ENCODE results near the gene CEP250.

DNA sequence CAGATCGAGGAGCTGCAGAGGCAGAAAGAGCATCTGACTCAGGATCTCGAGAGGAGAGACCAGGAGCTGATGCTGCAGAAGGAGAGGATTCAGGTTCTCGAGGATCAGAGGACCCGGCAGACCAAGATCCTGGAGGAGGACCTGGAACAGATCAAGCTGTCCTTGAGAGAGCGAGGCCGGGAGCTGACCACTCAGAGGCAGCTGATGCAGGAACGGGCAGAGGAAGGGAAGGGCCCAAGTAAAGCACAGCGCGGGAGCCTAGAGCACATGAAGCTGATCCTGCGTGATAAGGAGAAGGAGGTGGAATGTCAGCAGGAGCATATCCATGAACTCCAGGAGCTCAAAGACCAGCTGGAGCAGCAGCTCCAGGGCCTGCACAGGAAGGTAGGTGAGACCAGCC lies 47.9 kb downstream of the CEP250 start:
- TF ChIP-seq, protein P1, sequence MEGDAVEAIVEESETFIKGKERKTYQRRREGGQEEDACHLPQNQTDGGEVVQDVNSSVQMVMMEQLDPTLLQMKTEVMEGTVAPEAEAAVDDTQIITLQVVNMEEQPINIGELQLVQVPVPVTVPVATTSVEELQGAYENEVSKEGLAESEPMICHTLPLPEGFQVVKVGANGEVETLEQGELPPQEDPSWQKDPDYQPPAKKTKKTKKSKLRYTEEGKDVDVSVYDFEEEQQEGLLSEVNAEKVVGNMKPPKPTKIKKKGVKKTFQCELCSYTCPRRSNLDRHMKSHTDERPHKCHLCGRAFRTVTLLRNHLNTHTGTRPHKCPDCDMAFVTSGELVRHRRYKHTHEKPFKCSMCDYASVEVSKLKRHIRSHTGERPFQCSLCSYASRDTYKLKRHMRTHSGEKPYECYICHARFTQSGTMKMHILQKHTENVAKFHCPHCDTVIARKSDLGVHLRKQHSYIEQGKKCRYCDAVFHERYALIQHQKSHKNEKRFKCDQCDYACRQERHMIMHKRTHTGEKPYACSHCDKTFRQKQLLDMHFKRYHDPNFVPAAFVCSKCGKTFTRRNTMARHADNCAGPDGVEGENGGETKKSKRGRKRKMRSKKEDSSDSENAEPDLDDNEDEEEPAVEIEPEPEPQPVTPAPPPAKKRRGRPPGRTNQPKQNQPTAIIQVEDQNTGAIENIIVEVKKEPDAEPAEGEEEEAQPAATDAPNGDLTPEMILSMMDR (tag by site-specific recombination; IDR thresholded peaks at IDR 0.05) = no peak
- TF ChIP-seq, protein P2, sequence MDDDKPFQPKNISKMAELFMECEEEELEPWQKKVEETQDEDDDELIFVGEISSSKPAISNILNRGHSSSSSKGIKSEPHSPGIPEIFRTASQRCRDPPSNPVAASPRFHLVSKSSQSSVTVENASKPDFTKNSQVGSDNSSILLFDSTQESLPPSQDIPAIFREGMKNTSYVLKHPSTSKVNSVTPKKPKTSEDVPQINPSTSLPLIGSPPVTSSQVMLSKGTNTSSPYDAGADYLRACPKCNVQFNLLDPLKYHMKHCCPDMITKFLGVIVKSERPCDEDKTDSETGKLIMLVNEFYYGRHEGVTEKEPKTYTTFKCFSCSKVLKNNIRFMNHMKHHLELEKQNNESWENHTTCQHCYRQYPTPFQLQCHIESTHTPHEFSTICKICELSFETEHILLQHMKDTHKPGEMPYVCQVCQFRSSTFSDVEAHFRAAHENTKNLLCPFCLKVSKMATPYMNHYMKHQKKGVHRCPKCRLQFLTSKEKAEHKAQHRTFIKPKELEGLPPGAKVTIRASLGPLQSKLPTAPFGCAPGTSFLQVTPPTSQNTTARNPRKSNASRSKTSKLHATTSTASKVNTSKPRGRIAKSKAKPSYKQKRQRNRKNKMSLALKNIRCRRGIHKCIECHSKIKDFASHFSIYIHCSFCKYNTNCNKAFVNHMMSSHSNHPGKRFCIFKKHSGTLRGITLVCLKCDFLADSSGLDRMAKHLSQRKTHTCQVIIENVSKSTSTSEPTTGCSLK (tag by site-specific recombination; IDR thresholded peaks at IDR 0.05) = no peak
- no peak for TF ChIP-seq KLF8 (tag by site-specific recombination; IDR thresholded peaks at IDR 0.05)
- TF ChIP-seq, protein P3, sequence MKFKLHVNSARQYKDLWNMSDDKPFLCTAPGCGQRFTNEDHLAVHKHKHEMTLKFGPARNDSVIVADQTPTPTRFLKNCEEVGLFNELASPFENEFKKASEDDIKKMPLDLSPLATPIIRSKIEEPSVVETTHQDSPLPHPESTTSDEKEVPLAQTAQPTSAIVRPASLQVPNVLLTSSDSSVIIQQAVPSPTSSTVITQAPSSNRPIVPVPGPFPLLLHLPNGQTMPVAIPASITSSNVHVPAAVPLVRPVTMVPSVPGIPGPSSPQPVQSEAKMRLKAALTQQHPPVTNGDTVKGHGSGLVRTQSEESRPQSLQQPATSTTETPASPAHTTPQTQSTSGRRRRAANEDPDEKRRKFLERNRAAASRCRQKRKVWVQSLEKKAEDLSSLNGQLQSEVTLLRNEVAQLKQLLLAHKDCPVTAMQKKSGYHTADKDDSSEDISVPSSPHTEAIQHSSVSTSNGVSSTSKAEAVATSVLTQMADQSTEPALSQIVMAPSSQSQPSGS (tag by site-specific recombination; IDR thresholded peaks at IDR 0.05; ENCODE audit: low read depth) = no peak
- TF ChIP-seq, protein P4, sequence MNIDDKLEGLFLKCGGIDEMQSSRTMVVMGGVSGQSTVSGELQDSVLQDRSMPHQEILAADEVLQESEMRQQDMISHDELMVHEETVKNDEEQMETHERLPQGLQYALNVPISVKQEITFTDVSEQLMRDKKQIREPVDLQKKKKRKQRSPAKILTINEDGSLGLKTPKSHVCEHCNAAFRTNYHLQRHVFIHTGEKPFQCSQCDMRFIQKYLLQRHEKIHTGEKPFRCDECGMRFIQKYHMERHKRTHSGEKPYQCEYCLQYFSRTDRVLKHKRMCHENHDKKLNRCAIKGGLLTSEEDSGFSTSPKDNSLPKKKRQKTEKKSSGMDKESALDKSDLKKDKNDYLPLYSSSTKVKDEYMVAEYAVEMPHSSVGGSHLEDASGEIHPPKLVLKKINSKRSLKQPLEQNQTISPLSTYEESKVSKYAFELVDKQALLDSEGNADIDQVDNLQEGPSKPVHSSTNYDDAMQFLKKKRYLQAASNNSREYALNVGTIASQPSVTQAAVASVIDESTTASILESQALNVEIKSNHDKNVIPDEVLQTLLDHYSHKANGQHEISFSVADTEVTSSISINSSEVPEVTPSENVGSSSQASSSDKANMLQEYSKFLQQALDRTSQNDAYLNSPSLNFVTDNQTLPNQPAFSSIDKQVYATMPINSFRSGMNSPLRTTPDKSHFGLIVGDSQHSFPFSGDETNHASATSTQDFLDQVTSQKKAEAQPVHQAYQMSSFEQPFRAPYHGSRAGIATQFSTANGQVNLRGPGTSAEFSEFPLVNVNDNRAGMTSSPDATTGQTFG (tag by site-specific recombination; IDR thresholded peaks at IDR 0.05; ENCODE audit: borderline replicate concordance) = no peak
- TF ChIP-seq MEIS1 (CRISPR knock-in tag; IDR thresholded peaks at IDR 0.05; ENCODE audit: borderline replicate concordance) = no peak
- TF ChIP-seq, protein P5, sequence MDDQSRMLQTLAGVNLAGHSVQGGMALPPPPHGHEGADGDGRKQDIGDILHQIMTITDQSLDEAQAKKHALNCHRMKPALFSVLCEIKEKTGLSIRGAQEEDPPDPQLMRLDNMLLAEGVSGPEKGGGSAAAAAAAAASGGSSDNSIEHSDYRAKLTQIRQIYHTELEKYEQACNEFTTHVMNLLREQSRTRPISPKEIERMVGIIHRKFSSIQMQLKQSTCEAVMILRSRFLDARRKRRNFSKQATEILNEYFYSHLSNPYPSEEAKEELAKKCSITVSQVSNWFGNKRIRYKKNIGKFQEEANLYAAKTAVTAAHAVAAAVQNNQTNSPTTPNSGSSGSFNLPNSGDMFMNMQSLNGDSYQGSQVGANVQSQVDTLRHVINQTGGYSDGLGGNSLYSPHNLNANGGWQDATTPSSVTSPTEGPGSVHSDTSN (CRISPR knock-in tag; IDR thresholded peaks at IDR 0.05) = no peak
- TF ChIP-seq ZNF24 (tag by site-specific recombination; IDR thresholded peaks at IDR 0.05) = no peak
- no peak for TF ChIP-seq ZNF302 (tag by site-specific recombination; IDR thresholded peaks at IDR 0.05; ENCODE audit: low read depth)
- TF ChIP-seq ZNF768 (tag by site-specific recombination; IDR thresholded peaks at IDR 0.05) = no peak
- TF ChIP-seq, protein P6, sequence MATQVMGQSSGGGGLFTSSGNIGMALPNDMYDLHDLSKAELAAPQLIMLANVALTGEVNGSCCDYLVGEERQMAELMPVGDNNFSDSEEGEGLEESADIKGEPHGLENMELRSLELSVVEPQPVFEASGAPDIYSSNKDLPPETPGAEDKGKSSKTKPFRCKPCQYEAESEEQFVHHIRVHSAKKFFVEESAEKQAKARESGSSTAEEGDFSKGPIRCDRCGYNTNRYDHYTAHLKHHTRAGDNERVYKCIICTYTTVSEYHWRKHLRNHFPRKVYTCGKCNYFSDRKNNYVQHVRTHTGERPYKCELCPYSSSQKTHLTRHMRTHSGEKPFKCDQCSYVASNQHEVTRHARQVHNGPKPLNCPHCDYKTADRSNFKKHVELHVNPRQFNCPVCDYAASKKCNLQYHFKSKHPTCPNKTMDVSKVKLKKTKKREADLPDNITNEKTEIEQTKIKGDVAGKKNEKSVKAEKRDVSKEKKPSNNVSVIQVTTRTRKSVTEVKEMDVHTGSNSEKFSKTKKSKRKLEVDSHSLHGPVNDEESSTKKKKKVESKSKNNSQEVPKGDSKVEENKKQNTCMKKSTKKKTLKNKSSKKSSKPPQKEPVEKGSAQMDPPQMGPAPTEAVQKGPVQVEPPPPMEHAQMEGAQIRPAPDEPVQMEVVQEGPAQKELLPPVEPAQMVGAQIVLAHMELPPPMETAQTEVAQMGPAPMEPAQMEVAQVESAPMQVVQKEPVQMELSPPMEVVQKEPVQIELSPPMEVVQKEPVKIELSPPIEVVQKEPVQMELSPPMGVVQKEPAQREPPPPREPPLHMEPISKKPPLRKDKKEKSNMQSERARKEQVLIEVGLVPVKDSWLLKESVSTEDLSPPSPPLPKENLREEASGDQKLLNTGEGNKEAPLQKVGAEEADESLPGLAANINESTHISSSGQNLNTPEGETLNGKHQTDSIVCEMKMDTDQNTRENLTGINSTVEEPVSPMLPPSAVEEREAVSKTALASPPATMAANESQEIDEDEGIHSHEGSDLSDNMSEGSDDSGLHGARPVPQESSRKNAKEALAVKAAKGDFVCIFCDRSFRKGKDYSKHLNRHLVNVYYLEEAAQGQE (tag by site-specific recombination; IDR thresholded peaks at IDR 0.05) = no peak

Measured in HEK293 (cell line).